Activated CD4-positive, alpha-beta T cell treated with anti-CD3 and anti-CD28 coated beads, Interleukin-2, amount 10 ng/mL, durations not matched to agents 24 days and 14 days (primary cell): ENCODE data around the gene KRTAP5-6. TPM values are rescaled to one million over a fixed set of nuclear protein-coding genes. Genes with fewer than 3 reads are reported as not detected.
A peak's percentile ranks its signal among the peaks of the same experiment; 100 is the strongest.
"Not testable (repeated sequence)": the region's sequence is repeated elsewhere in the genome, so short reads cannot be mapped to it uniquely, and the experiment has no call there.

Experiments
- DNase-seq: peaks from one replicate; pipeline ENCODE4 v3.0.0; 2022
- H3K27ac Mint-ChIP-seq: one replicate; pipeline ENCODE4 v1.8.0; 2022; ENCODE audit warnings: mild to moderate bottlenecking, mixed read lengths
- H3K27me3 Mint-ChIP-seq: one replicate; pipeline ENCODE4 v1.8.0; 2022; ENCODE audit warnings: mixed read lengths
- H3K36me3 Mint-ChIP-seq: one replicate; pipeline ENCODE4 v1.8.0; 2022; ENCODE audit warnings: low read depth, mild to moderate bottlenecking, mixed read lengths
- H3K4me1 Mint-ChIP-seq: one replicate; pipeline ENCODE4 v1.8.0; 2021; ENCODE audit warnings: mixed read lengths
- H3K4me3 Mint-ChIP-seq: one replicate; pipeline ENCODE4 v1.8.0; 2022; ENCODE audit warnings: mild to moderate bottlenecking, moderate library complexity, mixed read lengths
- H3K9me3 Mint-ChIP-seq: one replicate; pipeline ENCODE4 v1.8.0; 2021; ENCODE audit warnings: mixed read lengths
- intact Hi-C: fragments of 100-400 bp; cut with micrococcal nuclease; formaldehyde crosslinking; loops from one replicate; pipeline ENCODE4 v1.15.1; 2023
- total RNA-seq: library from RNA; stranded (reverse); gene quantifications from 2 replicates; pipeline ENCODE4 v1.2.3, GENCODE V29; 2022

KRTAP5-6 gene
- total RNA-seq, 1 donor from 2014 or later: not detected

DNA sequence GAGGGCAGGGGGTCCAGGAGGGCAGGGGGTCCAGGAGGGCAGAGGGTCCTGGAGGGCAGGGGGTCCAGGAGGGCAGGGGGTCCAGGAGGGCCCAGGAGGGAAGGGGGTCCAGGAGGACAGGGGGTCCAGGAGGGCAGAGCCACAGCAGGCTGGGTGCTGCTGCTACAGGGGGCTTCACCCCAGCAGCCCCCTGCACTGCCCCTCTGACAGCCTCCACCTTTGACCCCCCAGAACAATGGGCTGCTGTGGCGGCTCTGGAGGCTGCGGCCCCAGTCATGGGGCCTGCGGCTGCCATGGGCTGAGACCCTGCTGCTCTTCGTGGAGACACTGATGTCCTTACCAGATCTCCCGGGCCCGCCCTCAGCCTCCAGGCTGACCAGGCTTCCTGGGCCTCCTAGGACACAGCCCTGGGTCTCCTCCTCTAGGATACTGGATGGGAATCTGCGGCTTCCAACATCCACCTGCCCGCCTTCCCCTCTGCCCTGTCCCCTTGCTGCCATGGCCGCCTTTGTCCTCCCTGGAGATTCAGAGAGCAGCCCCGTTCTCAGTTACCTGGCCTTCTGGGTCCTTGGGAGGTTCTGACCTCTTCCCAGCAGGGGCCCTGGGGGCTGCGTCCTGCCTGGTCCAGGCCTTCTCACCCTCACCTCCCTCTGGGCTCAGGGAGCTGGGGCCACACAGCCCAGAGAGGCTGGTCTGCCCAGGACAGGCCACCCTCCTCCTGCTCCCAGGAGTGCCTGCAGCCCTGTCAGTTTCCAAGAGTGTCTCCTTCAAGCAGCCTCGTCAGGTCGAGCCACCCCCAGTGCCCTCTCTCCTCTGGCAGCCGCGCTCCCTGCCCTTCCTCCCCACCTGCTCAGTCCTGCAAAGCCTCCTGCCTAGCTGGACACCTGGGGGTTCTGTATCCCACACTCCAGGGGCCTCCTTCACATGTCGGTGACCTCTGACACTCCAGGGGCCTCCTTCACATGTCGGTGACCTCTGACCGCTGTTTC is 11.8 kb upstream of the KRTAP5-6 start:
- H3K27ac Mint-ChIP-seq, intact Hi-C loops, H3K36me3 Mint-ChIP-seq, H3K4me1 Mint-ChIP-seq, H3K9me3 Mint-ChIP-seq, H3K27me3 Mint-ChIP-seq, DNase-seq, H3K4me3 Mint-ChIP-seq: not testable (repeated sequence)

DNA sequence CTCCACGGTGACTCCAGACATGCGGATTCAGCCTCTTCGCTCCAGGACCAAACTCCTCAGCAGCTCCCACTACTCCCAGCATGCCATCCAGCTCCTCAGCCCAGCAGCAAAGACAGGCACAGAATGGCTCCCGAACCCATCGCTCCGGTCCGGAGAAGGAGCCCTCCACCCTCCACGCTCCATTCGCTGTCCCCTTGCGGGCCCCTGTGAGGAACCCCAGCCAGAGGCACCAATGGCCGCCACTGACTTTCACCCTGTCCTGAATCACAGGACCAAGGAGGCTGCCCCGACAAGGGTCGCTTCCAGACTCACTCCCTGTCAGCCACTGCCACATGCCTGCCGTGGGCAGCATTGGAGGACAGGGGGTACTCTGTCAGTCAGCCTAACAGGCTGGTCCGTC is 10.8 kb upstream of the KRTAP5-6 start:
- H3K4me3 Mint-ChIP-seq, H3K27ac Mint-ChIP-seq, DNase-seq, H3K9me3 Mint-ChIP-seq, H3K4me1 Mint-ChIP-seq, H3K27me3 Mint-ChIP-seq, intact Hi-C loops, H3K36me3 Mint-ChIP-seq: not testable (repeated sequence)

DNA sequence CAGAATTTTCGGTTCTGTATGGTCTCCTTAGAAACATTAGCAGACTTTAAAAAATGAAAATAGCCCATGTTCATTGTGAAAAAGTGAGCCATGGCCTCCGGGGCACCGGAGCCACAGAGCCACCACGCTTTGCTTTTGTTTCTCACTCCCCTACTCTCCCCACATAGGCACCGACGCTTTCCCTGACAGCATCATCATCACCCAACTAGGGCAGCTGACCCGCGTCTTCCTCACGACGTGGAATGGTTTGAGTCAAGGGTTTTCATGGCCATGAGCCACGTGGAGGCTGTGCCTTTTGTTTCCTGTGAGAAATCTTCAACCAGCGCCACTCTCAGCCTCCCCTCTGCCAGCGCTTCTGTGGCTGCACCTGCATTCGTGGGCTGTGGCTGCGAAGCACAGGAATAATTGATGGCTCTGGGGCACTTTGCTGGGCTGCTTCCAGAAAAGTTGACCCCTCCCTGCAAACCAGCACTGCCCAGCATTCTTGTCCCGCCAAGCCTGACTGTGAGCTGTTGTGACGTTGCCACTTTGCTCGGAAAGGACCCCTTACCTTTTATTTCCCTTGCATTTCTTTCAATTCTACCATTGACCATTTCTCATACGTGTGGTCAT is 8.6 kb upstream of the KRTAP5-6 start:
- H3K27ac Mint-ChIP-seq, intact Hi-C loops, H3K4me1 Mint-ChIP-seq, H3K27me3 Mint-ChIP-seq, H3K36me3 Mint-ChIP-seq, H3K9me3 Mint-ChIP-seq, DNase-seq, H3K4me3 Mint-ChIP-seq: not testable (repeated sequence)

DNA sequence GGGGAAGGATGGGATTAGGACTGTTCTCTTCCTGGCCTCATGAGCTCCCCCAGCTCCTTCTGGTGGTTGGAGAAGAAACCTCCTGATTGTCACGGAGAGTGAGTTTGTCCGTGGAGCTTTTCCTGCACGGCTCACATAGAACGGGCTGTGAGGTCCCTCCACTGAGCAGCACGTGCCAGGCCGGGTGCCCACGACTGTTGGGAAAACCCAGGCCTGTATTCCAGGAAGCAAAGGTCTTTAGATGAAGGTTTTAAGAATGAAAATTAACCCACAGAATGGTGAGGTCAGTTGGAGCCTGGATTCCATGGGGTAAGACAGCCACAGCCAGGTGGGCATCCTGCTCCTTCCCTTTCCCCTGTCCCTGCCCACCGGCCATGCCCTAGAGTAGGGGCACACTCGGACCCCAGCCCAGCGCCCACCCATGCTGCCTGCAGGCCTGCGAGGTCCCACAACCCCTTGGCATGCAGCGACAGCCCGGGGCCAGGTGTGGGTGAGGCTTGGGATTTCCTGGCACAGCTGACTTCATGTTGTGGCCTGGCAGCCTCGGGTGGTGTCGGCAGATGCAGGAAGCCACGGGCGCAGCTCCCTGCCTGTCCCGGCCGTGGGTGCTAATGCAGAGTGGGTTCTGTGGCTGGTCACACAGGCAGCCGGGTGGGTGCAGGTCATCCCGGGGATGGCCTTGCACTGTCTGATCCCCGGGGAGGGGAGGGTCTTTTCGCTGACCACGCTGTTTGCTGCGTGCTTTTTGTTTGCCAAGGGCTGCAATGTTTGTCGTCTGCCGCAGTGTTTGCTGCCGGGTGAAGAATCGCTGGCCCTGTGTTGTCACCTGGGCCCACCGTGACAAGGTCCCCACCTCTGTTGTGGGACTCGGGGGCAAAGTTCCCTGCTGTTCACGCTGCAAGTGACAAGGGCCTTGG is 7.5 kb upstream of the KRTAP5-6 start:
- H3K4me1 Mint-ChIP-seq, DNase-seq, H3K9me3 Mint-ChIP-seq, H3K4me3 Mint-ChIP-seq, H3K36me3 Mint-ChIP-seq, H3K27me3 Mint-ChIP-seq, H3K27ac Mint-ChIP-seq: not testable (repeated sequence)
- intact Hi-C loops: loop anchor here (5.0 kb wide), 1 partner anchor 37 kb away; no protein-coding TSS in a partner anchor

DNA sequence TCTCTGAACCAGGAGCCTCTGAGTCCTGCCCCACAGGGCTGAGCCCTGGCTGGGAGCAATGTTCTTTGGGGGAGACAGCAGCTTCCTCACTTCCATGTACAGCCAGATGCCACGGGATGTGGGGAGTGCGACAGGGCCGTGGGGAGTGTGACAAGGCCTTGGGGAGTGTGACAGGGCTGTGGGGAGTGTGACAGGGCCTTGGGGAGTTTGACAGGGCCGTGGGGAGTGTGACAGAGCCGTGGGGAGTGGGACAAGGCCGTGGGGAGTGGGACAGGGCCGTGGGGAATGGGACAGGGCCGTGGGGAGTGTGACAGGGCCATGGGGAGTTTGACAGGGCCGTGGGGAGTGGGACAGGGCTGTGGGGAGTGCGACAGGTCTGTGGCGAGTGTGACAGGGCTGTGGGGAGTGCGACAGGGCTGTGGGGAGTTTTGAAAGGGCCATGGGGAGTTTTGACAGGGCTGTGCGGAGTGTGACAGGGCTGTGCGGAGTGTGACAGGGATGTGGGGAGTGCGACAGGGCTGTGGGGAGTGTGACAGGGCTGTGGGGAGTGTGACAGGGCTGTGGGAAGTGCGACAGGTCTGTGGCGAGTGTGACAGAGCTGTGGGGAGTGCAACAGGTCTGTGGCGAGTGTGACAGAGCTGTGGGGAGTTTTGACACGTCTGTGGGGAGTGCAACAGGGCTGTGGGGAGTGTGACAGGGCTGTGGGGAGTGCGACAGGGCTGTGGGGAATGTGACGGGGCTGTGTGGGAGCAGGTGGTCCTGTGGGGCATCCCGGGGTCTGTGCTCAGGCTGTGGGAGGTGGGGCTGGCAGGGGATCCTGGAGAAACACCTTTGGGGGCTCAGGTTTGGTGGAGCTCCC is 6.6 kb upstream of the KRTAP5-6 start:
- intact Hi-C loops: loop anchor here (5.0 kb wide), 1 partner anchor 38 kb away; no protein-coding TSS in a partner anchor
- Mint-ChIP-seq H3K9me3 (no peaks in the 10 kb centered on the region), H3K4me3 (no peak overlapping the region), H3K36me3 (no peaks in the 10 kb centered on the region), H3K27ac (no peak overlapping the region), H3K27me3 (peaks cover 8% of the 10 kb centered on the region), H3K4me1 (peaks cover 5% of the 10 kb centered on the region)
- no peak for DNase-seq

DNA sequence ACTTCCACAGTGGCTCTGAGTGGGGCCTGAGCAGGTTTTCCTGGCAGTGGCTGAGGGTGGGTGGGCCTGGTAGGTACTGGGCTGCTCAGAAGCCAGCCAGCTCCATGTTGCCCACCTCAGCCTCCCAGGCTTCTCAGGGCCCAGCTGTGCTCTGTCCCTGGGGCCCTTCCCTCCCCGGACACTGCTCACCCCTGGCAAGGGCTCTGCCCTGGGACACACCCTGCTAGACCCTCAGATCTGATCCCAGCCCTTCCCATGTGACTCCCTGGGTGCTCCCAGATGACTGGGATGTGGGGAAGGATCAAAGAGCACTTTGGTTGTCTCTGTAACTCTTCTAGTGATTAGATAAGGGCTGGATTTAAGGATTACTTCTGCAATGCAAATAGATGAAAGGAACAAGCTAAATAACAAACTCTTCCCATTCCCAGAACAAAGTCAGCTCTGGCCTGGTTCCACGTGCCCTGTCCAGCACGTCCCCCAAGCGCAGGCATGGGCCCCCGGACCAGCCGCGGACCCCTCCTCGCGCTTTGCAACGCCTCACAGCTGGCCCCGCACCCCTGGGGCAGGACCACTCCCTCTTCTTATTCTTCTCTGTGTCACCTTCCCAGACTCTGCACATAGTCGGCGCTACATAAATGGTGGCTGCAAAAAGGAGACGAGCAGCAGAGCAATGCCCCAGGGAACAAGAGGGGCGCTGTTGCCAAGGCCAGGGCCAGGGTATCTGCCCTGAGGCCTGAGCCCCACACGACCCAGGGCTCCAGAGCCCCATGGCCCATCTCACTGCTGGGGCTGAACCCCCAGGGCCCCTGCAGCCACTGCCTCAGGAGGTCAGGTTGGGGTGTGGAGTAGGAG is 5.7 kb upstream of the KRTAP5-6 start:
- H3K9me3 Mint-ChIP-seq: no peaks in the 10 kb centered on the region
- no peaks in the 10 kb centered on the region for H3K36me3 Mint-ChIP-seq
- peaks cover 13% of the 10 kb centered on the region for H3K27me3 Mint-ChIP-seq
- DNase-seq: no peak
- intact Hi-C loops: loop anchor here (5.0 kb wide), 1 partner anchor 39 kb away; no protein-coding TSS in a partner anchor
- H3K4me1 Mint-ChIP-seq: peaks cover 5% of the 10 kb centered on the region
- no peak overlapping the region for H3K27ac Mint-ChIP-seq
- no peak overlapping the region for H3K4me3 Mint-ChIP-seq

DNA sequence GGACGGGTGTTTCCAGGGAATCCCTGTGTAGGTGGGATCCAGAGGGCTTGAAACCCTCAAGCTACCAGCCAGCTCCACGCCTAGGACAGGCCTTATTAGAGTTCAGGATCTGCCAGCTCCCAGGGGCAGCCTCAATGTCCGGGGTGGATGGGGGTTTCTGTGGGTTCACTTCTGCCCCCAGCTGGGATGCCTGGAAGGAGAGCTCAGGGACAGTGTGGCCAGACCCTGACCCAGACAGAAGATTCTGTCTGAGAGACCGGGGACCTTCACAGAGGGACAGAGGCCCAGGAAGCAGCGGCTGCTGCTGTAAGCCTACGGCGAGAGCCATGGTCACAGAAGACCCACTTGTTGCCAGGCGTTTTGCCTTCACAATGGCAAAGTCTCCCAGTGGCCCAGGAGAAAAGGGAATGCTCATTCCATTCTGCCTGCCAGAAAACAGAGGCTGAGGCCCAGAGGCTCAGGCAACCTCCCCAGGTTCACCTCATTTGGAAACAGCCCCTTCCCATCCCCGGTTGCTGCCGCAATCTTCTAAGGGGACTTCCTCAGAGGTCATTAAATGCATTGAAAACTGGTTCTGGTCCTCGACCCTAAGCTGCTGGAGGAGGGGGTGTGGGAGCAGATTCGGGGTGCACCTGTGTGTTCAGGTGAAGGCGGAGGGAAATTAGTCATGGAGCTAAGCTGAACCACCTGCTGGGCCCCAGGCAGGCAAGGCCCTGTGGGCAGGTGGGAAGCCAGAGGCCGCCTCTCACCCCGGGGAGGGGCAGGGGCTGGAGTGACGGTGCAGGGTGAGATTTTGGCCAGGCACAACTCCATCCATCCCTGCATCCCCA is 4.9 kb upstream of the KRTAP5-6 start:
- Mint-ChIP-seq H3K36me3 (no peaks in the 10 kb centered on the region), H3K4me1 (peaks cover 5% of the 10 kb centered on the region), H3K4me3 (no peak overlapping the region), H3K27me3 (peaks cover 13% of the 10 kb centered on the region), H3K27ac (no peak overlapping the region), H3K9me3 (no peaks in the 10 kb centered on the region)
- intact Hi-C loops: loop anchor here (5.0 kb wide), 1 partner anchor 40 kb away; no protein-coding TSS in a partner anchor
- no peak for DNase-seq

DNA sequence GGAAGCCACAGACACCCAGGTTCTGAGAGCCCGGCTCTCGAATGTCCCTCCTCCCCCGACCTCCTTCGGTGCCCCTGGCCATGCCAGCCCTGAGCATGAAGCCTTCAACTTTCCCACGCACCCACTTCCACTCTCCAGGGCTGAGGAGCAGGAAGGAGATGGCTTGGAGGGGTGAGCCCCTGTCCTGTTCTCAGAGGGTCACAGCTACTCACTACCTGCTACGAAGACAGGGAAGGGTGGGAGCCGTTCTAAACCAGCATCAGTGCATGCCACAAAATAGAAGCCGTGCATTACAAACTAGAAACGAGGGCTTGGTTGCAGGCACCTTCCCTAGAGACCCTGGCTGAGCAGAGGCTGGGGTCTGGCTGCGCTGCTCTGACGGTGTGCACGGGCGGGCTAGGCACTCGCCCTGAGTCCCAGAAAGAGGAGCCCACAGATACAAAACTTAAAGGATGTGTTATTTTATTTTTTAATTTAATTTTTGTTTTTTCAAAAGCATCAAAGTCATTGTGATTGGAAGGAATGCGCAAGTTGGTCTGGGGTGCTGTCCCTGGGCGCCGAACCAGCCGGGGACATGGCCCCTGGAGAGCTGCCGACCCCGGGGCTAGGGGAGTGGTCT is 4.2 kb upstream of the KRTAP5-6 start:
- no peak for DNase-seq
- H3K27me3 Mint-ChIP-seq: peaks cover 15% of the 10 kb centered on the region
- peak overlapping the region; percentile 87 for H3K4me3 Mint-ChIP-seq
- H3K36me3 Mint-ChIP-seq: no peaks in the 10 kb centered on the region
- peaks cover 5% of the 10 kb centered on the region for H3K4me1 Mint-ChIP-seq
- H3K9me3 Mint-ChIP-seq: no peaks in the 10 kb centered on the region
- intact Hi-C loops: loop anchor here (5.0 kb wide), 1 partner anchor 41 kb away; no protein-coding TSS in a partner anchor
- no peak overlapping the region for H3K27ac Mint-ChIP-seq

DNA sequence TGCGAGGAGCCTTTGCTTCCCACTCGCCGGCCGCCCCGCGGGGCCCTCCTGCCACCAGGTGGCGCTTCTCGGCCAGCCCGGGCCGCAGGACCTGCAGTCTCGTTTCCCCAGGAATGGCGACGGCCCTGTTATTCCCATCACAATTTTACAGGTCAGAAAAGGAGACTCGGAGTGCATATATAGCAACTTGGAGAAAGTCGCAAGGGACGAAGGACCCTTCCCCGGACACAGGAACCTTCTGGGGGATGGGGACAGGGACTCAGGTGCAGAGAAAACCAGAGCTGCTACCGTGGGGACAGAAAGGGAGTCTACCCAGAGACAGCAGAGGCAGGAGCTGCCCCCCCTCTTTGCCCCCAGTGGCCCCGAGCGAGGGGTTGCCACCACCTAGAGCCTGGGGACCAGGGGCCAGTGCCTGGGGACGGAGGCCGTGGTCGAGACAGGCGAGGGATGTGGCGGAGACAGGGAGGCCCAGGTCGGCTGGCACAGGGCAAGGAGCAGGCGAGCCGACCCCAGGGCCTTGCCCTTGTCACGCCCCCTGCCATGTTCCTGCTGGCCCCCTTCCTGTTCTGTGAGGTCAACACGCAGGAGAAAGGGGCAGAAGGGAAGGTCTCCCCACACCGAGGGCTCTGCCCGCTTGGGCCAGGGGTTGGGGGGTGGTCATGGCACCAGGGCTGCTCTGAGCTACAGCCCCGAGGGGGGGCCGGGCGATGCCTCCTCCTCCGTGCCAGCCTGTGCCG is 3.5 kb upstream of the KRTAP5-6 start:
- H3K4me1 Mint-ChIP-seq: peaks cover 5% of the 10 kb centered on the region
- intact Hi-C loops: loop anchor here (1.0 to 5.0 kb wide), 2 partner anchors 41 to 139 kb away; no protein-coding TSS in a partner anchor
- no peaks in the 10 kb centered on the region for H3K36me3 Mint-ChIP-seq
- DNase-seq: peak; percentile 94
- H3K27ac Mint-ChIP-seq: peak overlapping the region; percentile 72
- H3K4me3 Mint-ChIP-seq: peak overlapping the region; percentile 87
- peaks cover 15% of the 10 kb centered on the region for H3K27me3 Mint-ChIP-seq
- H3K9me3 Mint-ChIP-seq: no peaks in the 10 kb centered on the region

DNA sequence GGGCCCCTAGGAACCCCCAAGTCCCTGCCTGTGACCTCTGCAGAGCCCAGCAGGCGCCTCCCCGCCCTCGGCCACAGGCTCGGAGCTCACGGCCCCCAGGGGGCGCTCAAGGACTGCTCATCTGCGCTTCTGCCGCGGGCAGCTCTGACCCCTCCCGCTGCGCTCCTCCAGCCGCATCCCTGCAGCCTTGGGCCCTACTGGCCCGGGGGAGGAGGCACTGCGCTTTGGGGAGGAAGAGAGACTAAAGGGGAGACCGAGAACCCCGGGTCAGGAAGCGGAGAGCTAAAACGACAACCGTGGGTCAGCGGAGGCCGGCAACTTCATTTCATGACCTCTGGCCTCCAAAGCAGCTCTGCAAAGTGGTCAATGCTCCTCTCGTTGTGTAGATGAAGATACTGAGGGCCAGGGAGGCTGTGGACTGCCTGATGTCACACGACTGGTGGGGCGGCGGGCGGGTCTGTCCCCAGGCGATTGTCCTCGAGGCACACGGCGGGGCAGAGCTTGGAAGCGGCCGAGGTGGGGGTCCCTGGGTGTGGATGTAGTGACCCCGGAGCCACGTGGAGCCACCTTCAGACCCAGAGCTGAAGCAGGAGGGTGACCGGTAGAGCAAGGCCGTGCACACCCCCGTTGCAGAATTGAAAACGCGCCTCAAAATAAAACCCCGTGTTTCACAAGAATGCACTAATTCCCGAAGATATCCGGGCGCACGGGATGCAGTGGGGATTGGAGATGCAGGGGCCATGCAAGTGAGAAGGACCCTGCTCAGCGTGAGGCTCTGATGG is 2.7 kb upstream of the KRTAP5-6 start:
- Mint-ChIP-seq H3K9me3 (no peaks in the 10 kb centered on the region), H3K36me3 (no peaks in the 10 kb centered on the region), H3K4me3 (no peak overlapping the region), H3K27ac (no peak overlapping the region), H3K27me3 (peaks cover 15% of the 10 kb centered on the region), H3K4me1 (peaks cover 5% of the 10 kb centered on the region)
- intact Hi-C loops: loop anchor here (1.0 to 5.0 kb wide), 2 partner anchors 42 to 138 kb away; no protein-coding TSS in a partner anchor
- DNase-seq: peak; percentile 95
